Measurements from ENCODE around the gene ZFR. TPM values are rescaled to one million over a fixed set of nuclear protein-coding genes. Genes with fewer than 3 reads are reported as not detected.
"Not testable (repeated sequence)": the region's sequence is repeated elsewhere in the genome, so short reads cannot be mapped to it uniquely, and the experiment has no call there.

The ZFR gene
- total RNA-seq, 1 donor from 2014 or later = 71.5 TPM

GRCh38 chr5:32434221-32434620, 10.3 kb downstream of the ZFR start:
- no peak for DNase-seq (ENCODE audit: low spot score in 2 of 2, unreplicated experiment in 2 of 2)
- H3K4me3 Mint-ChIP-seq = no peak overlapping the region
- no peaks in the 10 kb centered on the region for H3K9me3 Mint-ChIP-seq
- H3K27me3 Mint-ChIP-seq (ENCODE audit: low read depth) = no peaks in the 10 kb centered on the region
- H3K27ac Mint-ChIP-seq = no peak overlapping the region
- TF ChIP-seq CTCF (IDR thresholded peaks at IDR 0.05; ENCODE audit: unreplicated experiment) = no peak
- peaks cover 21% of the 10 kb centered on the region for H3K36me3 Mint-ChIP-seq
- peaks cover 14% of the 10 kb centered on the region for H3K4me1 Mint-ChIP-seq

- no peak for TF ChIP-seq CTCF (IDR thresholded peaks at IDR 0.05; ENCODE audit: unreplicated experiment)
- Mint-ChIP-seq H3K4me1 (peaks cover 6% of the 10 kb centered on the region), H3K27ac (no peak overlapping the region), H3K4me3 (no peak overlapping the region), H3K27me3 (ENCODE audit: low read depth) (no peaks in the 10 kb centered on the region), H3K9me3 (peaks cover 7% of the 10 kb centered on the region), H3K36me3 (peaks cover 32% of the 10 kb centered on the region)
- no peak for DNase-seq (ENCODE audit: low spot score in 2 of 2, unreplicated experiment in 2 of 2)
Observed at GRCh38 chr5:32432633-32433032, 11.9 kb downstream of the ZFR start.

GRCh38 chr5:32430825-32431224, 13.7 kb downstream of the ZFR start:
- Mint-ChIP-seq H3K9me3 (peaks cover 21% of the 10 kb centered on the region), H3K36me3 (peaks cover 46% of the 10 kb centered on the region)
- not testable (repeated sequence) for H3K27me3 Mint-ChIP-seq (ENCODE audit: low read depth); DNase-seq (ENCODE audit: low spot score in 2 of 2, unreplicated experiment in 2 of 2); H3K4me3 Mint-ChIP-seq; H3K4me1 Mint-ChIP-seq; H3K27ac Mint-ChIP-seq

- TF ChIP-seq CTCF (IDR thresholded peaks at IDR 0.05; ENCODE audit: unreplicated experiment) = no peak
- DNase-seq (ENCODE audit: low spot score in 2 of 2, unreplicated experiment in 2 of 2) = no peak
- Mint-ChIP-seq H3K36me3 (peaks cover 57% of the 10 kb centered on the region), H3K9me3 (peaks cover 31% of the 10 kb centered on the region), H3K27me3 (ENCODE audit: low read depth) (no peaks in the 10 kb centered on the region), H3K27ac (no peak overlapping the region), H3K4me3 (no peak overlapping the region), H3K4me1 (peaks cover 6% of the 10 kb centered on the region)
Observed at GRCh38 chr5:32428426-32428825, 16.1 kb downstream of the ZFR start.

- Mint-ChIP-seq H3K4me1 (peaks cover 6% of the 10 kb centered on the region), H3K27me3 (ENCODE audit: low read depth) (no peaks in the 10 kb centered on the region), H3K4me3 (no peak overlapping the region), H3K9me3 (peaks cover 31% of the 10 kb centered on the region), H3K36me3 (peaks cover 56% of the 10 kb centered on the region), H3K27ac (no peak overlapping the region)
- DNase-seq (ENCODE audit: low spot score in 2 of 2, unreplicated experiment in 2 of 2) = no peak
- no peak for TF ChIP-seq CTCF (IDR thresholded peaks at IDR 0.05; ENCODE audit: unreplicated experiment)
Observed at GRCh38 chr5:32426440-32427151, 17.9 kb downstream of the ZFR start.

- DNase-seq (ENCODE audit: low spot score in 2 of 2, unreplicated experiment in 2 of 2) = no peak
- Mint-ChIP-seq H3K9me3 (peaks cover 25% of the 10 kb centered on the region), H3K4me3 (no peak overlapping the region), H3K36me3 (peaks cover 43% of the 10 kb centered on the region), H3K27me3 (ENCODE audit: low read depth) (no peaks in the 10 kb centered on the region), H3K4me1 (peaks cover 10% of the 10 kb centered on the region), H3K27ac (no peak overlapping the region)
- TF ChIP-seq CTCF (IDR thresholded peaks at IDR 0.05; ENCODE audit: unreplicated experiment) = no peak
Observed at GRCh38 chr5:32422697-32423096, 21.8 kb downstream of the ZFR start.

Data from mesothelial cell of epicardium (in vitro differentiated cells).